Thyroid gland (tissue), 4 donors: Measurements from ENCODE around the gene RPP14.

Experiments used
- CTCF ChIP-seq, 6 experiments: fragments of 200-600 bp in 3 of 6; fragments of 450-650 bp in 3 of 6; sonication (generic) in 3 of 6; IDR thresholded peaks; one replicate each; pipeline ENCODE4 v1.5.1; 2016 to 2019; ENCODE audit warnings: antibody characterized with exemption in 6 of 6, mild to moderate bottlenecking in 2 of 6, inconsistent platforms in 1 of 6, moderate library complexity in 1 of 6
- POLR2A ChIP-seq, 2 donors: fragments of 450-650 bp; IDR thresholded peaks; one replicate each; pipeline ENCODE4 v1.6.1; 2017; ENCODE audit warnings: antibody characterized with exemption in 2 of 2, mild to moderate bottlenecking in 2 of 2, moderate library complexity in 1 of 2

DNA sequence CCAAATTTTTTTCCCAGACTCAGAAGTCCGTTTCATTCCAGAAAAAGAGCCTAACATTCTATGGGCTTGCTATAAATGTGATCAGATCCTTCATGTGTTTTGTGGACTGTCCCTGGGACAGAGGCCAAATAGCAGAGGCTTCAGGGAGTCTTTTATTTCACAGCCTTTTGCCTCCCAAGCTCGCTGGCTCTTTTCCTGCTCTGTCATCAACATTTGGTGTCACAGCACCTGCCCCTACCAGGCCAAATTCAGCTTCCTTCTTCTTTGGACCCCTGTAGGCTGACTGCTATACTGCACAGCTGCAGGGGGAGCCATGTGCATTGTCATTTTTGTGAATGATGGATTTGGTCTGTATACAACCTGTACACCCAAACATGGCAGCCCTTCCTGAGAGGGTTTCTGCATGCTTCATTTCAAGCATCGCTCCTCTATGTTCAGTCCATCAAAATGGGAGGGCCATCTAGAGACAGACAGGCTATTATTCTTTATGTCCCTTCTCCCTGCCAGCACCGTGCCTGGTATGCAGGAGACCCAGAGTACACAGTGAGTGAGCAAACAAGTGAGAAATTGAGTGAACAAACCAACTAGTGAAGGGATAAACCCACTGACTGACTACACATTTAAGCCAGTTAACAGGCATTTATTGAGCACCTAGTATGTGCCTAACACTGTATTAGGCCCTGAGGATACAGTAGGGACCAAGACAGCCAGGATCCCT lies 17.9 kb upstream of the RPP14 start:
- no peak for TF ChIP-seq POLR2A (IDR thresholded peaks at IDR 0.05)
- TF ChIP-seq CTCF (IDR thresholded peaks at IDR 0.05), result no peak
